Neural cell (in vitro differentiated cells): ENCODE measurements around the gene NEK6. TPM values are rescaled to one million over a fixed set of nuclear protein-coding genes. Genes with fewer than 3 reads are reported as not detected.

Experiments
- H2AFZ ChIP-seq: fragments of 200-600, 300-800 bp; sonication (generic), shearing (Covaris generic); 2 replicates; pipeline ENCODE4 v1.6.0; 2014; ENCODE audit warnings: low read depth, mild to moderate bottlenecking, antibody characterized with exemption, low read length, moderate library complexity
- H3F3A ChIP-seq: fragments of 200-600 bp; shearing (Covaris generic); 2 replicates; pipeline ENCODE4 v1.6.1; 2016; ENCODE audit warnings: mild to moderate bottlenecking, moderate library complexity, mixed read lengths, antibody characterized with exemption, low read length; ENCODE audit not compliant: insufficient read depth, poor library complexity, severe bottlenecking
- H3K27ac ChIP-seq: fragments of 200-600, 300-800 bp; sonication (generic), shearing (Covaris generic); 2 replicates; pipeline ENCODE4 v1.5.1; 2014; ENCODE audit warnings: mild to moderate bottlenecking, low read length, moderate library complexity
- H3K27me3 ChIP-seq: fragments of 300-800, 200-600 bp; sonication (generic), shearing (Covaris generic); 2 replicates; pipeline ENCODE4 v1.6.0; 2014; ENCODE audit warnings: mild to moderate bottlenecking, low read depth, low read length, moderate library complexity; ENCODE audit not compliant: insufficient read depth
- H3K36me3 ChIP-seq: fragments of 300-800, 200-600 bp; sonication (generic), shearing (Covaris generic); 2 replicates; pipeline ENCODE4 v1.5.1; 2014; ENCODE audit warnings: mild to moderate bottlenecking, antibody characterized with exemption, low read length, moderate library complexity; ENCODE audit not compliant: insufficient read depth
- H3K4me2 ChIP-seq: fragments of 300-800, 200-600 bp; sonication (generic), shearing (Covaris generic); 2 replicates; pipeline ENCODE4 v1.6.0; 2014; ENCODE audit warnings: mild to moderate bottlenecking, low read length
- H3K4me3 ChIP-seq: fragments of 300-800, 200-600 bp; sonication (generic), shearing (Covaris generic); 2 replicates; pipeline ENCODE4 v1.5.1; 2014; ENCODE audit warnings: mild to moderate bottlenecking, low read length, moderate library complexity
- H3K79me2 ChIP-seq: fragments of 200-600 bp; shearing (Covaris generic); replicated peaks from 2 replicates; pipeline ENCODE4 v1.6.0; 2014; ENCODE audit warnings: mild to moderate bottlenecking, low read length, moderate library complexity; ENCODE audit not compliant: insufficient read depth
- H3K9ac ChIP-seq: fragments of 300-800, 200-600 bp; sonication (generic), shearing (Covaris generic); 2 replicates; pipeline ENCODE4 v1.6.1; 2016; ENCODE audit warnings: mild to moderate bottlenecking, low read length, mixed read lengths
- H3K9me2 ChIP-seq: fragments of 200-600 bp; shearing (Covaris generic); 2 replicates; pipeline ENCODE4 v1.6.1; 2016; ENCODE audit warnings: mild to moderate bottlenecking, low read length, mixed read lengths; ENCODE audit not compliant: insufficient read depth
- H3K9me3 ChIP-seq: fragments of 200-600, 300-800 bp; sonication (generic), shearing (Covaris generic); 2 replicates; pipeline ENCODE4 v1.6.1; 2016; ENCODE audit warnings: mild to moderate bottlenecking, mixed run types, low read length, moderate library complexity, mixed read lengths
- H4K20me1 ChIP-seq: fragments of 200-600 bp; shearing (Covaris generic); 2 replicates; pipeline ENCODE4 v1.6.1; 2016; ENCODE audit warnings: mild to moderate bottlenecking, mixed run types; ENCODE audit not compliant: insufficient read depth
- CTCF ChIP-seq: fragments of 450-650 bp; IDR thresholded peaks from 2 replicates; pipeline ENCODE4 v1.5.1; 2014; ENCODE audit warnings: antibody characterized with exemption, mild to moderate bottlenecking, moderate library complexity; ENCODE audit not compliant: poor library complexity, severe bottlenecking
- EP300 ChIP-seq: fragments of 450-650 bp; conservative IDR thresholded peaks from 2 replicates; pipeline ENCODE4 v1.6.1; 2014; ENCODE audit warnings: antibody characterized with exemption, mild to moderate bottlenecking, moderate library complexity; ENCODE audit not compliant: poor library complexity, severe bottlenecking
- EZH2 ChIP-seq: fragments of 200-600, 300-800 bp; shearing (Covaris generic), sonication (generic); IDR thresholded peaks from 2 replicates; pipeline ENCODE4 v1.6.1; 2014; ENCODE audit warnings: antibody characterized with exemption, low read length, borderline replicate concordance, mild to moderate bottlenecking; ENCODE audit not compliant: insufficient read depth, poor library complexity, severe bottlenecking
- MXI1 ChIP-seq: fragments of 450-650 bp; conservative IDR thresholded peaks from 2 replicates; pipeline ENCODE4 v1.6.1; 2014; ENCODE audit warnings: antibody characterized with exemption, mild to moderate bottlenecking; ENCODE audit not compliant: poor library complexity, severe bottlenecking
- POLR2AphosphoS5 ChIP-seq: IDR thresholded peaks from 2 replicates; pipeline ENCODE4 v1.6.1; 2012
- RAD21 ChIP-seq: fragments of 450-650 bp; conservative IDR thresholded peaks from 2 replicates; pipeline ENCODE4 v1.6.1; 2014; ENCODE audit warnings: antibody characterized with exemption, mild to moderate bottlenecking, moderate library complexity
- REST ChIP-seq: IDR thresholded peaks from 2 replicates; pipeline ENCODE4 v1.6.1; 2012; ENCODE audit warnings: borderline replicate concordance
- SMC3 ChIP-seq: fragments of 450-650 bp; conservative IDR thresholded peaks from 2 replicates; pipeline ENCODE4 v1.6.1; 2014; ENCODE audit warnings: antibody characterized with exemption, mild to moderate bottlenecking, moderate library complexity; ENCODE audit not compliant: poor library complexity
- TAF1 ChIP-seq: IDR thresholded peaks from 2 replicates; pipeline ENCODE4 v1.6.1; 2012; ENCODE audit warnings: low read depth
- polyA plus RNA-seq: library from polyadenylated mRNA; depleted of rRNA; stranded (reverse); fragments of >200 nt; gene quantifications from 2 replicates; pipeline ENCODE4 v1.2.3, GENCODE V29; 2014

The NEK6 gene
- polyA plus RNA-seq, 1 donor from 2014 or later, result 4.6 TPM

- Histone ChIP-seq H3K9ac (no peak overlapping the region), H3K36me3 (no peaks in the 10 kb centered on the region), H4K20me1 (no peaks in the 10 kb centered on the region), H3K4me3 (no peak overlapping the region), H3K27me3 (no peaks in the 10 kb centered on the region), H3K9me3 (no peaks in the 10 kb centered on the region), H3K4me2 (no peak overlapping the region), H3K79me2 (no peaks in the 10 kb centered on the region), H3K9me2 (no peaks in the 10 kb centered on the region), H2AFZ (no peak overlapping the region), H3F3A (no peaks in the 10 kb centered on the region), H3K27ac (no peak overlapping the region)
- TF ChIP-seq RAD21 (no peak), CTCF (no peak), POLR2AphosphoS5 (no peak), SMC3 (no peak), EZH2 (no peak), MXI1 (no peak)
Observed at GRCh38 chr9:124215956-124216355, 41.8 kb upstream of the NEK6 start.

GRCh38 chr9:124216474-124217176 lies 41.1 kb upstream of the NEK6 start:
- Histone ChIP-seq H3K27ac (no peak overlapping the region), H3K9ac (no peak overlapping the region), H3K9me3 (no peaks in the 10 kb centered on the region), H3K4me2 (no peak overlapping the region), H3K4me3 (no peak overlapping the region), H4K20me1 (no peaks in the 10 kb centered on the region), H3K9me2 (no peaks in the 10 kb centered on the region), H3K79me2 (no peaks in the 10 kb centered on the region), H2AFZ (no peak overlapping the region), H3K27me3 (no peaks in the 10 kb centered on the region), H3F3A (no peaks in the 10 kb centered on the region), H3K36me3 (no peaks in the 10 kb centered on the region)
- no peak for TF ChIP-seq EP300
- TF ChIP-seq SMC3, result no peak

GRCh38 chr9:124217836-124218437 lies 39.8 kb upstream of the NEK6 start:
- no peak for TF ChIP-seq REST
- no peak for TF ChIP-seq EP300
- no peak for TF ChIP-seq EZH2
- TF ChIP-seq MXI1, result no peak
- TF ChIP-seq SMC3, result no peak
- no peak for TF ChIP-seq TAF1
- no peak for TF ChIP-seq RAD21
- TF ChIP-seq POLR2AphosphoS5, result no peak
- no peak for TF ChIP-seq CTCF
- no peak overlapping the region for H3K4me3 ChIP-seq
- H3K4me2 ChIP-seq, result no peak overlapping the region
- no peaks in the 10 kb centered on the region for H3K79me2 ChIP-seq
- no peaks in the 10 kb centered on the region for H3K27me3 ChIP-seq
- H3K27ac ChIP-seq, result no peak overlapping the region
- no peaks in the 10 kb centered on the region for H4K20me1 ChIP-seq
- H3K9me2 ChIP-seq, result no peaks in the 10 kb centered on the region
- H3K9me3 ChIP-seq, result no peaks in the 10 kb centered on the region
- no peaks in the 10 kb centered on the region for H3F3A ChIP-seq
- no peaks in the 10 kb centered on the region for H3K36me3 ChIP-seq
- H2AFZ ChIP-seq, result no peak overlapping the region
- H3K9ac ChIP-seq, result no peak overlapping the region
